ENCODE results near the gene SLC6A9. TPM values are rescaled to one million over a fixed set of nuclear protein-coding genes. Genes with fewer than 3 reads are reported as not detected.
A peak's percentile ranks its signal among the peaks of the same experiment; 100 is the strongest.

The SLC6A9 gene
- total RNA-seq, 1 experiment from 2014 or later, result 0.74 TPM

GRCh38 chr1:43969746-43970466 is 61.4 kb downstream of the SLC6A9 start, which contains the start of gene DPH2:
DPH2 (plus strand) TSS chr1:43970010; CDS start chr1:43970176, 166 bp downstream.
- peak; percentile 98 for DNase-seq (ENCODE audit: low read depth)

GRCh38 chr1:43969416-43969745 is 61.9 kb downstream of the SLC6A9 start:
- DNase-seq (ENCODE audit: low read depth), result no peak

DNA sequence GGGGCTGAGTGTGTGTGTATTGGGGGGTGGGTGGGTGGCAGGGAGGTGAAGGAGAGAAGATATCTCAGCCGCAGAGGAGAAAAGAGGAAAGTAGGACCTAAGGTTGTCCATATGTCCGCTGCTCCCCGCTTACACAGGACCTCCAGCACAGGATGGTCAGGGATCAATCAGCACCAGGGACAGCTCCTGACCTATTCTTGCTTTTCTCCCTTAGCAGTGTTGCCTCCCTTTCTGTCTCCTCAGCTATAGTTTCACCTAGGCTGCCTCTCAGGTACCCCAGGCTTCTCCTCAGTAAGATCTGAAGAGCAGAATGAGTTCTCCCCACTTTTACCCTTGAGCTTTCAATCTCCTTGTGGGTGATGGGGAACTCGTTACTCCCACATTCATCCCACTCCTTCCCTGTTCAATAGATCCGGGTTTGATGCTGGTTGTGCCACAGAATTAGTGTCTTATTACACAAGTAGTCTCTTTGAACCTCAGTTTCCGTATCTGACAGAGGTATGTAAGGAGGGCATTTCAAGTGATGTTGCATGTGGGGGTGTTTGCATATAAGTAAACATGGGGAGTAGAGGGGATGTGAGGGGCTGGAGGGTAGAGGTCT is 62.8 kb downstream of the SLC6A9 start:
- no peak for DNase-seq (ENCODE audit: low read depth)

DNA sequence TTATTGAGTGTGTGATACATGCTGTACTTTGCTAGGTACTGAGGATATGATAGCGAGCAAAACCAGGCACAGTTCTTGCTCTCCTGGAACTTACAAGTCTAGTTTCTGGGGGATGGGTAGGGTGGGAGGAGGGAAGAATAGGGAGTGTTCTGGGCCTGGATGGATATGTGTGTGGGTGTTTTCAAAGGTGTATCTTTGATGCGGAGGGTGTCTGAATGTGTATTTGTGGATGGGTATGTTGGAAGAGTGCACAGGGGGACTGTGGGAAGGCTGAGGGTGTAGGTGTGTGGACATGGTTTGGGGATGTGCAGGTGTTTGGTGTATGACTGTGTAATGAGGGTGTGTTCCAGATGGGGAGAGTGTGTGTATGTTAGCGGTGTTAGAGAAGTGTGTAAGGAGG is 65.9 kb downstream of the SLC6A9 start:
- no peak for DNase-seq (ENCODE audit: low read depth)

DNA sequence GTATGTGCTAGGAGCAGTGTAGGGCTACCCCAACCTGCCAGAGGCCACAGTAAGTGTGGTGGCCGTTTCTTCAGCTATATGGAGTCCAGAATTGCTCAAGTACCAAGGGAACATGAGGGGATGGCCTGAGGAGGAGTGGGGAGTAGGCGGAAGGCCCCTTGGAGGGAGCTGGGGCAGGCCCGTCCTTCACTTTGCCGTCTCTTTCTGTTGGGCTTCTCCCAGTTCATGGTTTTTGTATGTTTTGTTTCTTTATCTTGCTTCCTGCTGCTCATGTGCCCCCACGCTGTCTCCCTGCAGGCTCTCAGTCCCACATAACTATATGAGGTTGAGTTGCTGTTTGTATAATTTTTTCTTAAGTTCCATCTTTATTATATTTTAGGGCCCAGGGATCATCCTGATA is 67.4 kb downstream of the SLC6A9 start:
- no peak for DNase-seq (ENCODE audit: low read depth)

DNA sequence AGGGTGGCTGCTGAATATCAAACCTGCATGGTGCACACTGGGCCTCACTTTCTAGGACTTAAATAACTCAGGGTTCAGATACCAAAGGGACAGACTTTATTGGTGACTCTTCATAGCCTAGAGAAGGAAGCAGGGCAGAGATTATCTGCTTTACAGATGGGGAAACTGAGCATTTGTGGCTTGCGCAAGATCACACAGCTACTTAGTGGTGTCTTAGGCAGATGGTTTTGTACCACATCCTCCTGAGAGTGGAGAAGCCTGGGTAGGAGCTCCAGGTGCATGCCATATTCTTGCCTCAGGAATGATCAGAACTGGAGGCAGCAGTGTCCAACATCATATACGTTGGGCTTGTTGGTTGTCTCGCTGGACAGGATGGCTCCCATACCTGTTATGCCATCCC is 68.3 kb downstream of the SLC6A9 start:
- no peak for DNase-seq (ENCODE audit: low read depth)

GRCh38 chr1:43962324-43962723 is 68.9 kb downstream of the SLC6A9 start:
- no peak for DNase-seq (ENCODE audit: low read depth)

DNA sequence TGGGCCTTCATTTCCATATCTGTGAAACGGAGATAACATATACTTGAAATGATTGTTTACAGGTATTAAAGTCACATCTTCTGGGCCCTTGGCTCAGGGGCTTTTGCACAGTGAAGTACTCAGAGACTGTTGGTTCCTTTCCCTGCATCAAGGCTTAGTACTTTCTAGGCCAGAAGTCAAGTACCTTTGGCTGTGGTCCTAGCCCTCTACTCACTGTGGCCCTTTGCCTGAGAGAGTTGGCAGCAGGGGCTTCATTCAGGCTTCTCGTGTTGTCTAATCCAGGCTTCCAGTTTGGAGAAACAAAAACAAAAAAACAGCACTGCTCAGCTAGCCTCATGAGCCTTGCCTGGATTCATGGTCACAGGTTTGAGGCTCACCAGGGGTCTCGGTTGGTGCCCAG is 69.6 kb downstream of the SLC6A9 start:
- no peak for DNase-seq (ENCODE audit: low read depth)

DNA sequence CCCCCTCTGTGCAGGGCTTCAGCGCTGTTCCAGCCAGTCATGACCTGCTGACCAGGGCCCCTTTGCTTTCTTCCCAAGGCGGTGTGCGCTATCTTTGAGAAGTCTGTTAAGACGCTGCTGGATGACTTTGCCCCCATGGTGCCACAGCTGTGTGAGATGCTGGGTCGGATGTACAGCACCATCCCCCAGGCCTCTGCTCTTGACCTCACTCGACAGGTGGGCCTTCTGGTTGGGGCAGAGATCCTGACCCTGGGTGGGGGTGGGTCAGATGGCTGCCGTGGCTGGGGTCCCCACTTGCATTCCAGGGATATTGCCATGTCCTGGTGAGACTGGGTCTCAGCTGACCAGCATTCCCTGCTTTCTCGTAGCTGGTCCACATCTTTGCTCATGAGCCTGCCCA is 70.5 kb downstream of the SLC6A9 start:
- no peak for DNase-seq (ENCODE audit: low read depth)

- no peak for DNase-seq (ENCODE audit: low read depth)
These were observed 72.7 kb downstream of the SLC6A9 start for GRCh38 chr1:43958351-43959255.

GRCh38 chr1:43957407-43958040 is 73.7 kb downstream of the SLC6A9 start:
- no peak for DNase-seq (ENCODE audit: low read depth)

- DNase-seq (ENCODE audit: low read depth), result no peak
These were observed 75.0 kb downstream of the SLC6A9 start for GRCh38 chr1:43956234-43956633.

- DNase-seq (ENCODE audit: low read depth), result no peak
These were observed 77.2 kb downstream of the SLC6A9 start for GRCh38 chr1:43954036-43954435.

- no peak for DNase-seq (ENCODE audit: low read depth)
These were observed 77.9 kb downstream of the SLC6A9 start for GRCh38 chr1:43953361-43953760.

- peak; percentile 46 for DNase-seq (ENCODE audit: low read depth)
These were observed 78.4 kb downstream of the SLC6A9 start for GRCh38 chr1:43952731-43953346.

DNA sequence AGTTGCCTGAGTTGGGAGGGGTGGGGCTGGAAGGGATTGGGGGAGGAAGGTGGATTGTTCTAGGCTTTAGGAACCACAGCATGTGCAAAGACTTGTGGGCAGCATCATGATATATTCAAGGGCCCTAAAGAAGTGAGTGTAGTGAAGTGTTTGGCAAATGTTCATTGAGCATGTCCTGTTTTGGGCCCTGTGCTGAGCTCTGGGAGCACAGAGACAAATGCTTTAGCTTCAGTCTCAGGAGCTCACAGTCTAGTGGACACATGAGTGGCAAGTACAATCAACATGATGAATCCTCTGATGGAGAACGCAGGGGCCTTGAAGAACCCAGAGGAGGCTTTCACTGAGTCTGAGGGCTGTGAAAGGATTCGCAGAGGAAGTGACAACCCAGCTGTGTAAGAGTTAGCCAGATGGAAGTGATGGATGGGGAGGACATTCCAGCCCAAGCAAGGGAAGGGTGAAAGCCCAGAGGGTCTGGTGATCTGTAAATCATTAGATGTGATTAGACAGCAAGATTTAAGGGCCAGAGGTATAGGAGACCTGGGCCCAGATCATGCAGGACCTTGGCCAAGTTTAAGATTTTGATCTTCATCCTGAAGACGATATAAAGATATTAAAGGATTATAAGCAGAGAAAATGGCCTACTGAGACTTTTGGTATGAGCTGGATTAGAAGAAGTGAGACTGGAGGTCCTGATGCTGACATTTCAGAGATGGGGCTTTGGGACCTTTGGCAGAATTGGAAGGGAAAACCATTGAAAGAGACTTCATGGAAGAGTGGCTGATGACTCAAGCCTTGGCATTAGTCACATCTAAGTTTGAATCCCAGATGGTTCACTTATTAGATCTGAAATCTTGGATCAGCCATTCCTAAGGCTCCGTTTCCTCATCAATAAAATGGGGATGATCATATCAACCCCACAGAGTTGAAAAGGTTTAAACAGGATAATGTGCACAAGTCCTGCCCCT is 80.0 kb downstream of the SLC6A9 start:
- peak; percentile 45 for DNase-seq (ENCODE audit: low read depth)

GRCh38 chr1:43949678-43950077 is 81.6 kb downstream of the SLC6A9 start:
- no peak for DNase-seq (ENCODE audit: low read depth)

- DNase-seq (ENCODE audit: low read depth), result no peak
These were observed 83.3 kb downstream of the SLC6A9 start for GRCh38 chr1:43947874-43948437.

GRCh38 chr1:43947061-43947873 is 84.0 kb downstream of the SLC6A9 start:
- no peak for DNase-seq (ENCODE audit: low read depth)
